Spinal cord (tissue), 10 donors: ENCODE results near the gene CHRM1. TPM values are rescaled to one million over a fixed set of nuclear protein-coding genes. Genes with fewer than 3 reads are reported as not detected.

ENCODE experiments used
- DNase-seq, 6 donors: peaks; one replicate each; pipeline versions ENCODE4 v3.0.0 to v3.0.0-alpha.2; 2013 to 2015; ENCODE audit warnings: low spot score in 6 of 6, low read depth in 4 of 6
- H3K27ac ChIP-seq: one replicate; pipeline ENCODE4 v1.5.1; 2013; ENCODE audit warnings: low read depth, low read length, control low read depth
- H3K27me3 ChIP-seq: one replicate; pipeline ENCODE4 v1.6.1; 2013; ENCODE audit warnings: low read length; ENCODE audit not compliant: control insufficient read depth, insufficient read depth
- H3K36me3 ChIP-seq: one replicate; pipeline ENCODE4 v1.6.1; 2013; ENCODE audit warnings: low read length; ENCODE audit not compliant: control insufficient read depth, insufficient read depth
- H3K4me1 ChIP-seq: one replicate; pipeline ENCODE4 v1.6.1; 2013; ENCODE audit warnings: low read length; ENCODE audit not compliant: control insufficient read depth, insufficient read depth
- H3K4me3 ChIP-seq: one replicate; pipeline ENCODE4 v1.5.1; 2013; ENCODE audit warnings: low read depth, low read length, control low read depth
- H3K9me3 ChIP-seq: one replicate; pipeline ENCODE4 v1.6.1; 2013; ENCODE audit warnings: low read length; ENCODE audit not compliant: control insufficient read depth, insufficient read depth
- WGBS: methylation state at CpG from one replicate; pipeline ENCODE4 v1.1.5; 2013; ENCODE audit warnings: missing lambda C conversion rate; ENCODE audit not compliant: insufficient coverage; 5-methylcytosine and 5-hydroxymethylcytosine counted together
- long read RNA-seq, 4 donors: transcript quantifications; one replicate each; lab custom pipeline, GENCODE V29; 2026
- polyA plus RNA-seq, 2 donors: library from polyadenylated mRNA; unstranded; fragments of 120-200 nt; gene quantifications; one replicate each; pipeline ENCODE4 v1.2.1, GENCODE V29; 2013; ENCODE audit not compliant: insufficient read length in 2 of 2
- total RNA-seq, 2 donors: library from RNA; depleted of rRNA in 1 of 2; stranded (reverse); fragments of 120-200 nt in 1 of 2; fragments of >200 nt in 1 of 2; gene quantifications; one replicate each; pipeline versions ENCODE4 v1.2.3 to v1.2.4, GENCODE V29; 2013 to 2014
- donor health status: healthy.

The CHRM1 gene, protein sequence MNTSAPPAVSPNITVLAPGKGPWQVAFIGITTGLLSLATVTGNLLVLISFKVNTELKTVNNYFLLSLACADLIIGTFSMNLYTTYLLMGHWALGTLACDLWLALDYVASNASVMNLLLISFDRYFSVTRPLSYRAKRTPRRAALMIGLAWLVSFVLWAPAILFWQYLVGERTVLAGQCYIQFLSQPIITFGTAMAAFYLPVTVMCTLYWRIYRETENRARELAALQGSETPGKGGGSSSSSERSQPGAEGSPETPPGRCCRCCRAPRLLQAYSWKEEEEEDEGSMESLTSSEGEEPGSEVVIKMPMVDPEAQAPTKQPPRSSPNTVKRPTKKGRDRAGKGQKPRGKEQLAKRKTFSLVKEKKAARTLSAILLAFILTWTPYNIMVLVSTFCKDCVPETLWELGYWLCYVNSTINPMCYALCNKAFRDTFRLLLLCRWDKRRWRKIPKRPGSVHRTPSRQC
- total RNA-seq: 1 to 10 TPM in 1 of 2 donors, under 1 TPM in 1; 0.89 to 4.4 TPM
- 1 to 10 TPM; 1.2 to 3.1 TPM for polyA plus RNA-seq
- long read RNA-seq, donor 1, partial matches to known transcripts: 0 of 1 reads
- long read RNA-seq, donor 1, other reads (novel, unspliced or antisense): 0 of 1 reads
- long read RNA-seq, donor 2: 0 reads
- long read RNA-seq, donor 3, partial matches to known transcripts: 0 of 1 reads
- long read RNA-seq, donor 3, other reads (novel, unspliced or antisense): 0 of 1 reads
- long read RNA-seq, donor 4: 0 reads

DNA sequence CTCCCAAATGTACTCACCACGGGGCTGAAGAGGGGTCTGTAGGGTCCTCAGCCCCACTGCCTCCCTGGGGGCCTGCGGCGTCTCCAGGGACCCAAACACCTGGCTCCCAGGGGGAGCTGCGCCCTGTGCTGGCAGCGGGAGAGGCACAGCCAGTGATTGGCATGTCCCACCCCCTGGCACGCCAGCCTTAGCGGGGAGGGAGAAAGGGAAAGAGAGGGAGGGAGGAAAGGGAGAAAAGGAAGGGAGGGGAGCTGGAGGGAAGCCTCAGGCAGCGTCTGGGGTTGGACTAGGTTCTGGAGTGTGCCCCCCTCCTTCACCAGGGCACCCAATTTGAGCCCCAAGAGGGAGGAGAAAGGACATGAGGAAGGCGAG, at the start of gene CHRM1:
Gene CHRM1, minus strand, starts transcription at position 163 of the 372 bp plus-strand sequence. CDS start 10,263 bp downstream, outside the sequence.
- no peak within 1 kb of the TSS for H3K27ac ChIP-seq
- DNase-seq: peak in 1 of 6 donors; percentile 85
- no peaks in the 10 kb centered on the region for H3K9me3 ChIP-seq
- H3K36me3 ChIP-seq: no peaks in the 10 kb centered on the region
- peak within 1 kb of the TSS; percentile 26 for H3K4me3 ChIP-seq
- peaks cover 58% of the 10 kb centered on the region for H3K4me1 ChIP-seq
- peaks cover 43% of the 10 kb centered on the region for H3K27me3 ChIP-seq
- 33% methylated on average over 7 of the region's 9 CpGs for WGBS

DNA sequence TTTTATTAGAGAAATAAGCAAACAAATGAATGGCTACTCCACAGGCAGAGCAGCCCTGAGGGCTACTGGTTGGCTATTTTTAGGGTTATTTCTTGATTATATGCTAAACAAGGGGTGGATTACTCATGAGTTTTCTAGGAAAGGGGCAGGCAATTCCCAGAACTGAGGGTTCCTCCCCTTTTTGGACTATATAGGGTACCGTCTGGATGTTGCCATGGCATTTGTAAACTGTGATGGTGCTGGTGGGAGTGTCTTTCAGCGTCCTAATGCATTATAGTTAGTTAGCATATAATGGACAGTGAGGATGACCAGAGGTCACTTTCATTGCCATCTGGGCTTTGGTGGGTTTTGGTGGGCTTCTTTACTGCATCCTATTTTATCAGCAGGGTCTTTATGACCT, 44.4 kb upstream of the CHRM1 start:
- Histone ChIP-seq H3K36me3 (no peaks in the 10 kb centered on the region), H3K27ac (no peak overlapping the region), H3K4me1 (no peaks in the 10 kb centered on the region), H3K27me3 (no peaks in the 10 kb centered on the region), H3K9me3 (no peaks in the 10 kb centered on the region), H3K4me3 (no peak overlapping the region)
- no peak for DNase-seq
- WGBS: no CpG with 5 or more reads among the region's 2 CpGs

DNA sequence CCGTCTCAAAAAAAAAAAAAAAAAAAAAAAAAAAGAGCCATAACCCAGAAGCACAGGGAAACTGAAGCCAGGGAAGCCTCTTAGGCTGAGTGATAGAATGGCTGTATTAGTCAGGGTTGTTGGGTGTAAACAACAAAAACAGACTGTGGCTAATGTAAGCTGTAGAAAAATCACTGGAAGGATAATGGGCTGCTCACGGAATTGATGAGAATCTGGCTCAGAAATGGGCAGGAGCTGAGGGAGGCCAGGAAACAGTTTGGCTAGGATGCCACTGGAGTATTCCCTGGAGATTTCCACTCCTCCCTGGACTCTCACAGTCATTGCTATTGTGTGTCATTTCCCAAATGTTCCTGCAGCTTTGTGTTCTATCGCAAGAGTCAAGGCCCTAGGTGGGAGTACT, 41.2 kb upstream of the CHRM1 start:
- H3K36me3 ChIP-seq: no peaks in the 10 kb centered on the region
- DNase-seq: peak in 3 of 6 donors; percentile 36 to 75 (median 61)
- no peak overlapping the region for H3K27ac ChIP-seq
- H3K9me3 ChIP-seq: no peaks in the 10 kb centered on the region
- H3K4me1 ChIP-seq: peaks cover 8% of the 10 kb centered on the region
- H3K4me3 ChIP-seq: no peak overlapping the region
- no peaks in the 10 kb centered on the region for H3K27me3 ChIP-seq
- WGBS: 40% methylated on average over 1 of the region's 3 CpGs

DNA sequence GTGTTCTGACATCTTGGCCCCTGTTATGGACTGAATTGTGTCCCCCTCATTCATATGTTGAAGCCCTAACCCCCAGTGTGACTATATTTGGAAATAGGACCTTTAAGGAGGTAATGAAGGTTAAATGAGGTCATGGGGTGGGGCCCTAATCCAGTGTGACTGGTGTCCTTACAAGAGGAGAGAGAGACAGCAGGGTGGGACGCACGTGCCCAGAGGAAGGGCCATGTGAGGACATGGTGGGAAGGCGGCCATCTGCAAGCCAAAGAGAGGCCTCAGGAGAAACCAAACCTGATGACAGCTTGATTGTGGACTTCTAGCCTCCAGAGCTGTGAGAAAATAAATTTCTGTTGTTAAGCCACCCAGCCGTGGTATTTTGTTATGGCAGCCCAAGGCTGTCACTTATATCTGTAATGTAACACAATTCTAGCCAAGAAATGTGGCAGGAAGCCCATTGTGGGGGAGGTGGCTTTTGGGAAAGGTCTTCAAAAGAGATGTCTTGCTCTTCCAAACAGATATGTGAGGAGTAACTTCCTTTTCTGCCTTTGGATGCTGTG, 39.9 kb upstream of the CHRM1 start:
- 87% methylated on average over 3 of the region's 4 CpGs for WGBS
- no peaks in the 10 kb centered on the region for H3K9me3 ChIP-seq
- no peak overlapping the region for H3K27ac ChIP-seq
- H3K4me1 ChIP-seq: peaks cover 8% of the 10 kb centered on the region
- no peak for DNase-seq
- H3K36me3 ChIP-seq: no peaks in the 10 kb centered on the region
- no peak overlapping the region for H3K4me3 ChIP-seq
- H3K27me3 ChIP-seq: no peaks in the 10 kb centered on the region

DNA sequence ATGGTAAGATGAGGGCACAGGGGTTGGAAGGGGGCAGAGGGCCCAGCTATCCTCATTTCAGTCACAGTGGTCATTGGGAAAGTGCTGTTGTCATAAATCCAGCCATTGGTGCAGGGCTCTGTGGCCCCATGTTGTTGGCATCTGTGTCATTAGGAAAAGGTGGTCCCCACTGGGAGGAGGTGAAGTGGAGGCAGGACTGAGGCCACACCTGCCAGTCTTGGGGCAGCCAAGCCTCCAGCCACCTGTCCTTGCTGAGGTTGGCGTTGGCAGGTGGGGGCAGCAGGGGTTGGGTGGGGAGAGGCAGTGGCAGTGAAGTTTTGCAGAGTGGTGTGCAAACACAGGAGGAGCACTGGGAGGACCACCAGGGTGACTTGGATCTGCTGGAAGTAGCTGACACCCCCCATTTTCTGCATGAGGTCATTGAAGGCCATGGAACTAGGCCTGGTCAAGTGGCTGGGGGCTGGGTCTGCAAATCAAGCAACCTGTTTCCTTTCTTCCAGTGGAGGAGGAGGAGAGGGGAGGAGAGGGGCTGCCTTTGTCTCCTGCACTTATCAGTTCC, 38.3 kb upstream of the CHRM1 start:
- no peak for DNase-seq
- Histone ChIP-seq H3K27ac (peak overlapping the region; percentile 54), H3K27me3 (no peaks in the 10 kb centered on the region), H3K36me3 (no peaks in the 10 kb centered on the region), H3K9me3 (no peaks in the 10 kb centered on the region), H3K4me1 (peaks cover 8% of the 10 kb centered on the region), H3K4me3 (no peak overlapping the region)
- WGBS: 100% methylated on average over 1 of the region's 1 CpG

DNA sequence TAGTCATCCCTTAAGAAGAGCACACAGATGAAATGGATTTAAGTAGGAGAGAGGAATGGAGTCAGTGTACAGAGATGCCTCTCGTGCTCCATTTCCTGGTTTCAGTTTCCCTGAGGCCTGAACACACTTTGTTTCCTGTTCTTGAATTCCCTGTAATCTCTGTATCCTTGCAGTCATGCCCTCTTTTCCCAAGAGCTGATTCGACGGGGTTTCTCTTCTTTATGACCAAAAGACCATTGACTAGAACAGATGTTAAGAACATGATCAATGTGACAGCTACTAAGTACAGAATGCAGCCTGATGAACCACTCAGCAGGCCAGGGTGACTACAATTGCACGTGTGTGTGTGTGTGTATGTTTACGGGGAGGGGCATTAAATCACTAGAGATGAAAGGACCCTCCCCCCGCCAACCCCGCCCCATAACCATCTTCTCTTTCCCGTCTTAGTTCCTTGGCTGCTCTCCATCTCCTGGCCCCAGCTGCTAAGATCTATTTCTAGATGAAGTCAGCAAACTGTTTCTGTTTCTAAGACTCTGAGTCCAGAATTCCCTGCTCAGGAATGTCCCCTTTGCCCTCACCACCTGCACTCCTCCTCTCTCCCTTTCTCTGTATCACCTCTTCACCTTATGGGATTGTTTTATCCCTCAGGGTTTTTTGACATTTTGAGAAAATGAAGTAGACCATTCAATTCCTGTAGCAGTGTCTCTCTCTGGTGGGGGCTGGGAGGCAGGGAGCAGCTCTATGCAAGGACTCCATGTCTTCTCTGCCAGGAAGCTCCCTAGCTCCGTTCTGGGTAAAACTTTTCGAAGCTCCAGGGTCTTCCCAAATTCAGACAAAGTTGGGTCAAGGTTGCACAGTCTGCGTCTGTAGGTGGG, 37.6 kb upstream of the CHRM1 start:
- H3K4me1 ChIP-seq: peaks cover 8% of the 10 kb centered on the region
- peak in 3 of 6 donors; percentile 23 to 81 (median 71) for DNase-seq
- H3K4me3 ChIP-seq: no peak overlapping the region
- 34% methylated on average over 8 of the region's 11 CpGs for WGBS
- H3K27ac ChIP-seq: peak overlapping the region; percentile 54
- H3K27me3 ChIP-seq: no peaks in the 10 kb centered on the region
- H3K36me3 ChIP-seq: no peaks in the 10 kb centered on the region
- no peaks in the 10 kb centered on the region for H3K9me3 ChIP-seq

DNA sequence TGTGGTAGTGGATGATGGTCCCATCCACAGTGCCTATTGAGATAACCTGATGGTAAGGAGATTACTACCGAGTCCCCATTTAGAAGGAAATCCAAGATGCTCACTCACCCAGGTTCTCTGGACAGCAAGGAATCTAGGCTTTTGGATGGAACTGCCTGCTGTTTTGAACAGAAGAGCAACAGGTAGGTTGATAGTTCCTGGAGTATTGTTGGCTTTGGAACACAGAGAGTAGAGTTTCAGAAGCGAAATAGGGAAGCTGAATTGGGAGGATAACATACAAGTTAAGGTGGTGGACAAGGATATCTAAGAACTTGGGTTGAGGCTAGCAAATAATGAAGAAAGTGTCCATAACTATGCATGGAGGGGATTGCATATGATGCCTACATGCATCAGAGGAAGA, 36.0 kb upstream of the CHRM1 start:
- Histone ChIP-seq H3K36me3 (no peaks in the 10 kb centered on the region), H3K27ac (no peak overlapping the region), H3K4me1 (peaks cover 8% of the 10 kb centered on the region), H3K9me3 (no peaks in the 10 kb centered on the region), H3K4me3 (no peak overlapping the region), H3K27me3 (no peaks in the 10 kb centered on the region)
- DNase-seq: no peak
- 89% methylated on average over 1 of the region's 2 CpGs for WGBS

DNA sequence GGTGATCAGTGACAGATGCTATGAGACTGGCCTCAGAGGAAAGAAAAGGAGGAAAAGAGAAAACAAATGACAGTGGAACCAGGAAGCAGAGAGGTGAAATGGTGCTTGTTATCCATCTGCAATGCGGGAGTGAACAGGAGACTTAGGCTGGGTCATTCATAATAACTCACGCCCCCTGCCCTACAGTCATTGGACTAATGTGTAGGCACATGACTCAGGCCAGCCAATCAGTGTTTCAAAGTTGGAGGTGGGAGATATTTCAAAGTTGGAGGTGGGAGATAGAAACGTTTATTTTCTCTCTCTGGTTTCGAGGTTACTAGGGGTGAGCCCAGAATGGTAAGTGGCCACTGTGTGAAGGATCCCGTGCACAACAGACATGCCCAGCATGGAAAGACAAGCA, 33.3 kb upstream of the CHRM1 start:
- DNase-seq: no peak
- no peaks in the 10 kb centered on the region for H3K36me3 ChIP-seq
- H3K9me3 ChIP-seq: no peaks in the 10 kb centered on the region
- H3K4me1 ChIP-seq: peaks cover 4% of the 10 kb centered on the region
- 94% methylated on average over 3 of the region's 5 CpGs for WGBS
- H3K27me3 ChIP-seq: no peaks in the 10 kb centered on the region
- H3K27ac ChIP-seq: no peak overlapping the region
- H3K4me3 ChIP-seq: no peak overlapping the region

DNA sequence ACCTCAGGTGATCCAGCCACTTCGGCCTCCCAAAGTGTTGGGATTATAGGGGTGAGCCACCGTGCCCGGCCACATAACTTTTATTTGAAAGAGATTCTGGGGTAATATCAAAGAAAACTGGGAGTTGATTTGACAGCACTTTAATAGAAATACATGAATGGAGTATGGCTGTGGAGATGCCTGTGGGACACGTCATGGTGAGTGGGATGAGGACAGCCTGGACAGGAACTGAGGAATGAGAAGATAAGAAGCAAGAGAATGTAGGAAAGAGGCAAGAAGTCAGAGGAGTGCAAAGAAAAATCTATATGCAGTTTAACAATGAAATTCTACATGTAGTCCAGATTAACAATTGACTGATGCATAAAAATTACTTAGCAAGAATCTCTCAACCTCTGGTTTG, 32.6 kb upstream of the CHRM1 start:
- Histone ChIP-seq H3K4me1 (no peaks in the 10 kb centered on the region), H3K27me3 (no peaks in the 10 kb centered on the region), H3K36me3 (no peaks in the 10 kb centered on the region), H3K9me3 (no peaks in the 10 kb centered on the region), H3K4me3 (no peak overlapping the region), H3K27ac (no peak overlapping the region)
- 98% methylated on average over 4 of the region's 4 CpGs for WGBS
- DNase-seq: no peak
